Activated CD4-positive, CD25-positive, alpha-beta regulatory T cell treated with anti-CD3 and anti-CD28 coated beads, Interleukin-2, amount 50 U/mL, for 72 hours (primary cell): ENCODE data around the gene G3BP1.
"Not testable (repeated sequence)": the region's sequence is repeated elsewhere in the genome, so short reads cannot be mapped to it uniquely, and the experiment has no call there.

Experiments
- DNase-seq: peaks from one replicate; pipeline ENCODE4 v3.0.0; 2021

Gene G3BP1

GRCh38 chr5:151771259-151772028 lies at the start of gene G3BP1:
Gene G3BP1 (plus strand): TSS chr5:151771954. CDS start chr5:151786621, 14,667 bp downstream.
- DNase-seq: peak; percentile 96

GRCh38 chr5:151722546-151722945 lies 49.2 kb upstream of the G3BP1 start:
- DNase-seq: no peak

GRCh38 chr5:151724360-151724759 lies 47.4 kb upstream of the G3BP1 start:
- DNase-seq: no peak

- DNase-seq: not testable (repeated sequence)
Measured at GRCh38 chr5:151729597-151729996, 42.2 kb upstream of the G3BP1 start.

GRCh38 chr5:151730381-151730780 lies 41.4 kb upstream of the G3BP1 start:
- DNase-seq: no peak

- no peak for DNase-seq
Measured at GRCh38 chr5:151733358-151734063, 38.2 kb upstream of the G3BP1 start.

- DNase-seq: no peak
Measured at GRCh38 chr5:151734064-151734408, 37.7 kb upstream of the G3BP1 start.

- no peak for DNase-seq
Measured at GRCh38 chr5:151735646-151736045, 36.1 kb upstream of the G3BP1 start.

- DNase-seq: no peak
Measured at GRCh38 chr5:151737431-151737830, 34.3 kb upstream of the G3BP1 start.

GRCh38 chr5:151738125-151738848 lies 33.5 kb upstream of the G3BP1 start:
- DNase-seq: no peak

- no peak for DNase-seq
Measured at GRCh38 chr5:151739395-151739794, 32.4 kb upstream of the G3BP1 start.

- DNase-seq: no peak
Measured at GRCh38 chr5:151739939-151740335, 31.8 kb upstream of the G3BP1 start.

GRCh38 chr5:151740336-151740942 lies 31.3 kb upstream of the G3BP1 start:
- DNase-seq: peak; percentile 42

GRCh38 chr5:151740958-151741373 lies 30.8 kb upstream of the G3BP1 start:
- DNase-seq: no peak

- no peak for DNase-seq
Measured at GRCh38 chr5:151741678-151742423, 29.9 kb upstream of the G3BP1 start.

- DNase-seq: no peak
Measured at GRCh38 chr5:151742870-151743294, 28.9 kb upstream of the G3BP1 start.

- no peak for DNase-seq
Measured at GRCh38 chr5:151743530-151743929, 28.2 kb upstream of the G3BP1 start.

GRCh38 chr5:151745071-151745705 lies 26.6 kb upstream of the G3BP1 start:
- peak; percentile 36 for DNase-seq

GRCh38 chr5:151750121-151750520 lies 21.6 kb upstream of the G3BP1 start:
- DNase-seq: no peak

- DNase-seq: no peak
Measured at GRCh38 chr5:151751091-151751490, 20.7 kb upstream of the G3BP1 start.

- no peak for DNase-seq
Measured at GRCh38 chr5:151751593-151751992, 20.2 kb upstream of the G3BP1 start.

GRCh38 chr5:151755383-151755782 lies 16.4 kb upstream of the G3BP1 start:
- DNase-seq: no peak
